T47D (cell line): Measurements from ENCODE around the gene PERM1.
"Not testable (repeated sequence)": the region's sequence is repeated elsewhere in the genome, so short reads cannot be mapped to it uniquely, and the experiment has no call there.

Experiments used
- DNase-seq, 2 experiments: peaks; one replicate each; pipeline versions ENCODE4 v3.0.0 to v3.0.0-alpha.2; 2011 to 2012; ENCODE audit warnings: low read depth in 1 of 2, low spot score in 1 of 2
- JUND ChIP-seq: IDR thresholded peaks from 2 replicates; pipeline ENCODE4 v1.6.1; 2012; ENCODE audit warnings: low read depth
- in situ Hi-C: cut with HindIII; loops from 2 replicates; pipeline ENCODE4 v1.10.0; 2016; ENCODE audit warnings: low sequenced_read_pairs, low pct_unique_long_range_greater_than_20kb

The PERM1 gene

DNA sequence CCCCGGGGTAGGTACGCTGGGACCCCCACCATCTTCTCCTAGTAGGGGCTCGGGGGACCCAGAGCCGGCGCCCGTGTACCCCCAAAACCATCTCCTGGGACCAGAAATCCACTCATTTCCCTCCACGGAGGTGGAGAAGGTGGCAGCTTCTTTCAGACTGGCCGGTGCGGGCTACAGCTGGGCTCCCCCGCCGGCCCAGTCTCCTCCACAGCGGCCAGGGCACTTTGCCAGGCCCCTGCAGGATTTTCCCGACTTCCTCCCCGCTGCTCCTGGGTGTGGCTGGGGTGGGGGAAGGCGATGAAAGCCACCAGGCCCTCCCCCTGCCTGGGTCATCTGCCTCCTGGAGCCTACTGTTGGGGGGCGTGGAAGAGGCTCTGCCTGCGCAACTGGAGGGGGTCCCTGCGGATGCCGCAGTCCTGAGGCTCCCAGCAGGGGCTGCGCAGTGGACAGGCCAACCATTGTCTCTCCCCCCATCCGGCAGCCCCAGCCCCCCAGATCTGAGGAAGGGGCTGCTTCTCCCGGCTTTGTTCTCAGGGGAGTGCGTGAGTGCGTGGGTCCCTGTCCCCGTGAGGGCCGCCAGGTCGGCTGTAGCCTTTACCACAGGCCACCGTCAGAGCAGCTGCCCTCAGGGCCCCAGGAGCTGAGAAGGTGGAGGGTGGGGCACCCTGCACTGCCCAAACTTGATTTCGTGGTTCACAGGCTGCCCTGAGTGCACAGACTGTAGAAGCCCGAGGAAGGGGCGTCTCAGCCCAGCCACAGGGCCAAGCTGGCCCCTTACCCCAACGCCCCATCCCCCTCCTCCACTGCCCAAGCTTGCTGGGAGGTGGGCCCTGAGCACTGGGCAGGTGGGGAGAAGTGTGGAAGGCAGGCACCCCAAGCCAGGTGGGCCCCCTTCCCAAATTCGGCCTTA lies 39.4 kb upstream of the PERM1 start:
- TF ChIP-seq JUND = no peak
- in situ Hi-C loops = no loop called here
- DNase-seq = peak in 1 of 2 experiments; percentile 78

DNA sequence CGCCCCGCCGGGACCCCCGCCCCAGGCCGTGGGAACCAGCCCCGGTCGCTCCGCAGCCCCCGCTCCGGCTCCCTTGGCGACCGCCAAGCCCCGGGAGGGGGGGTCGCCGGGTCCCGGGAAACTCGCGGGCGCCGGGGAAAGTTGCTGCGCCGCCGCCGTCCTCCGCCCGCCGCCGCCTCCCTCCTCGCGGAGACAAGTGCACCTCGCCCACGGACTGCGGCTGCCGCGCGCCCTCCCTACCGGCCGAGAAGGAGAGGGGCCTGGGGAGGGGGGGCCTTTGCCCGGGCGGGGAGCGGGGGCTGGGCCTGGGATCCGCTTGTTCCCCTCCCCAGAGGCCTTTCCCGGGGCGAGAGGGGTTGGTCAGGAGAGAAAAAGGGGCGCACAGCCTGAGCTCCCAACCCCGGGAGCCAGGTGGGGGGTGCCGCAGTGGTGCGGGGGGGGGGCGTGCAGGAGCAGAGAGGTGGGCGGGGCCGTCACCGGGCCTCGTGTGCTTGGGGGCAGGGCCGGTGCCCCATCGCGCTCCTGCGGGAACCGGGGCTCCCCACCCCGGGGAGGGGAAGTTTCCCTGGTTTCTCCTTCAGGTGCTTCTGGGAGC lies 38.6 kb upstream of the PERM1 start:
- DNase-seq = peak in 1 of 2 experiments; percentile 56
- in situ Hi-C loops = no loop called here
- TF ChIP-seq JUND = no peak

DNA sequence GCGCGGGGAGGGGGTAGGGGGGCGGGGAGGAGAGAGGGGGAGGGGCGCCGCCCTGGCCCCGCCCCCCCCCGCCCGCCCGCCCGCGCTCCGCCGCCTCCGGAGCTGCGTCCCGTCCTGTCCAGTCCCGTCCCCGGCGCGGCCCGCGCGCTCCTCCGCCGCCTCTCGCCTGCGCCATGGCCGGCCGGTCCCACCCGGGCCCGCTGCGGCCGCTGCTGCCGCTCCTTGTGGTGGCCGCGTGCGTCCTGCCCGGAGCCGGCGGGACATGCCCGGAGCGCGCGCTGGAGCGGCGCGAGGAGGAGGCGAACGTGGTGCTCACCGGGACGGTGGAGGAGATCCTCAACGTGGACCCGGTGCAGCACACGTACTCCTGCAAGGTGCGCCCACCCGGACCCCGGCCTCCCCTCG lies 38.1 kb upstream of the PERM1 start, which contains the start of gene AGRN:
AGRN (plus strand) TSS at position 121 of the 405 bp plus-strand sequence; CDS start at position 174, 53 bp downstream.
- in situ Hi-C loops = no loop called here
- DNase-seq = no peak

DNA sequence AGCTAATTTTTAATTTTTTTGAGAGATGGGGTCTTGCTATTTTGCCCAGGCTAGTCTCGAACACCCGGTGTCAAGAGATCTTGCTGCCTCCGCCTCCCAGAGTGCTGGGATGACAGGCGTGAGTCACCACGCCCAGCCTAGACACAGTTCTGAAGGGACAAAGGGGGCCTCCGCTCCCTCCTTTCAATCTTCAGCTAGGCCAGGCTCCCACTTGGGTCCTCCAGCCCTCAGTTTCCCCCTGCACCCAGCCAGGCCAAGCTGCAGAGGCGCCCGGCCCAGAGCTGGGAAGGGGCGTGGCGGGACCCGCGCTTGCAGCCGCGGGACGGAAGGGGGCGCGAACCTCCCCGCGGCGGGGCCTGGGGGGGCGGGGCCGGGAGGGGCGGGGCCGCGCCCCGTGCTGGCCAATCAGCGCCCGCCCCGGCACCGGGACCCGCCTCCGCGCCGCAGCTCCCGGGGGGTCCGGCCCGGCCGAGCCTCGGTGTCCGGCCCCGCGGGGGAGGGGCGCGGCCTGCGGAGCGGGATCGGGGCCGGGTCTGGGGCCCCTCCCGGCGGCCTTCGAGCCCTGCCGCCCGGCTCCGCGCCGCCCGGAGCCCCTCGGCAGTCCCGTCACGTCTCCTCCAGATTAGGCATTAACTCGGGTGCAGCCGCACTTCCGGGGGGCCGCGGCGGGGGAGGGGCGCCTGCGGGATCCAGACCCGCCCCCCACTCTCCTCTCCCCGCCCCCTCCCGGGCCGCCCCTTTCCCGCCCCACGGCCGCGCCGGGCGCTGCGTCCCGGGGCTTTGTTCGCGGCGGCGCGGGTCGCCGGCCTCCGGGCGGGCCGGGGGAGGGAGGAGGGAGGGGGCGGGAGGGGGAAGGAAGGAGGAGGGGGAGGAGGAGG lies 37.5 kb upstream of the PERM1 start:
- no peak for TF ChIP-seq JUND
- in situ Hi-C loops = no loop called here
- DNase-seq = peak; percentile 44 to 91

More for the DNA sequence above, 38.1 kb upstream of the PERM1 start, which contains the start of gene AGRN:
- no peak for TF ChIP-seq JUND

DNA sequence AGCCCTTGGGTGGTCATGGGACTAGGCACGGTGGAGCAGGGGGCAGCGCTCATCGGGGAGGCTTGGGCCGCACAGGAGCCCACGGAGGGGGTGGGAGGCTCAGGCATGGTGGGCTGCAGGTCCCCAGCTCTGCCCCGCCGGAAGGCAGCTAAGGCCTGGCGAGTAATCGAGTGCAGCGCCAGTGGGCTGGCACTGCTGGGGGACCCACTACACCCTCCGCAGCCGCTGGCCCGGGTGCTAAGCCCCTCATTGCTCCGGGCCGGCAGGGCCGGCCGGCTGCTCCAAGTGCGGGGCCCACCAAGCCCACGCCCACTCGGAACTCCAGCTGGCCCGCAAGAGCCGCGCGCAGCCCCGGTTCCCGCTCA lies 36.4 kb upstream of the PERM1 start:
- DNase-seq, in situ Hi-C loops: not testable (repeated sequence)

DNA sequence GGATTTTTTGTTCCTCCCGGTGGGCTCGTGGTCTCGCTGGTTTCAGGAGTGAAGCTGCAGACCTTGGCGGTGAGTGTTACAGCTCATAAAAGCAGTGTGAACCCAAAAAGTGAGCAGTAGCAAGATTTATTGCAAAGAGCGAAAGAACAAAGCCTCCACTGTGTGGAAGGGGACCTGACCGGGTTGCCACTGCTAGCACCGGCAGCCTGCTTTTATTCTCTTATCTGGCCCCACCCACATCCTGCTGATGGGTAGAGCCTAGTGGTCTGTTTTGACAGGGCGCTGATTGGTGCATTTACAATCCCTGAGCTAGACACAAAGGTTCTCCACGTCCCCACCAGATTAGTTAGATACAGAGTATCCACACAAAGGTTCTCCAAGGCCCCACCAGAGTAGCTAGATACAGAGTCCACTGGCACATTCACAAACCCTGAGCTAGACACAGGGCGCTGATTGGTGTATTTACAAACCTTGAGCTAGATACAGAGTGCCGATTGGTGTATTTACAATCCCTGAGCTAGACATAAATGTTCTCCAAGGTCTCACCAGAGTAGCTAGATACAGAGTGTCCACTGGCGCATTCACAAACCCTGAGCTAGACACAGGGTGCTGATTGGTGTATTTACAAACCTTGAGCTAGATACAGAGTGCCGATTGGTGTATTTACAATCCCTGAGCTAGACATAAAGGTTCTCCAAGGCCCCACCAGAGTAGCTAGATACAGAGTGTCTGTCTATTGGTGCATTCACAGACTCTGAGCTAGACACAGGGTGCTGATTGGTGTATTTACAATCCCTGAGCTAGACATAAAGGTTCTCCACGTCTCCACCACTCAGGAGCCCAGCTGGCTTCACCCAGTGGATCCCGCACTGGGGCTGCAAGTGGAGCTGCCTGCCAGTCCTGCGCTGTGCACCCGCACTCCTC lies 35.8 kb upstream of the PERM1 start:
- in situ Hi-C loops, DNase-seq: not testable (repeated sequence)

DNA sequence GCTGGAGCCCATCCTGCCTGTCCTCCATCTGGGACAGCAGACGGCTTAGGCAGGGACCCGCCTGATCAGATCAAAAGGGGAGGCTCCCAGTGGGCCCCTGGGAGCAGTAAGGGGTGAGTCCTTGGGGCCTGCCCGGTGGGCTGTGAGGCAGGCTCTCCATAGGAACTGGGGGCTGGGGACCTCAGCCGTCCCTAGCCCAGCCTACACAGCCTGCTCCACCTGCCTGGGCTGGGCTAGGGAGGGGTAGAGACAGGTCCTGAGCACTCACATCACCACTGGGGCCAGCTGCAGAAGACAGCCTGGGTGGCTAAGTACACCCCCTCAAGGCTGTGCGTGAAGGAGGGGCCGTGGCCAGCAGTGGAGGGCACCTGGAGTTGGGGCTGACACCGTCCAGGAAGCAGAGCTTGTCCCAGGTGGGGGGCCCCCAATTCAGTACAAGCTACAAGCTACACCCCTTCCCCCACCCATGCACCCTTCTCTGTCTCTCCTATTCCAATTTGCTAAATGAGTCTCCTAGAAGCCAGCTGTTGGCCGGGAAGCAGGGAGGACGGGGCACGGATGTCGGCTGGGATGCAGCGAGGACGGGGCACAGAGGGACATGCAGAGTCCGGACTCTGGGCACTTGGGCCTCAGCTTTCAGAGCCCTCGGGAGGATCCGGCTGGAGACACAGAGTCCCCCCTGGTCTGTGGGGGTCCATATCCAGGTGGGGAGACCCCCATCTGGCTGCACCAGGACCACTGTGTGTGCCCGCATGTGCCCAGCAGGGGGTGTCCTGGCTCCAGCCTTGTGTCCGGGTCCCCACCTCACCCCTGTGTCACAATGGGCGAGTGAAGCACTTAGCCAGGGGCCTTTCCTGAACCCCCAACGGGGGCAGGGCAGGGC lies 33.1 kb upstream of the PERM1 start:
- TF ChIP-seq JUND = no peak
- DNase-seq = no peak
- in situ Hi-C loops = no loop called here

DNA sequence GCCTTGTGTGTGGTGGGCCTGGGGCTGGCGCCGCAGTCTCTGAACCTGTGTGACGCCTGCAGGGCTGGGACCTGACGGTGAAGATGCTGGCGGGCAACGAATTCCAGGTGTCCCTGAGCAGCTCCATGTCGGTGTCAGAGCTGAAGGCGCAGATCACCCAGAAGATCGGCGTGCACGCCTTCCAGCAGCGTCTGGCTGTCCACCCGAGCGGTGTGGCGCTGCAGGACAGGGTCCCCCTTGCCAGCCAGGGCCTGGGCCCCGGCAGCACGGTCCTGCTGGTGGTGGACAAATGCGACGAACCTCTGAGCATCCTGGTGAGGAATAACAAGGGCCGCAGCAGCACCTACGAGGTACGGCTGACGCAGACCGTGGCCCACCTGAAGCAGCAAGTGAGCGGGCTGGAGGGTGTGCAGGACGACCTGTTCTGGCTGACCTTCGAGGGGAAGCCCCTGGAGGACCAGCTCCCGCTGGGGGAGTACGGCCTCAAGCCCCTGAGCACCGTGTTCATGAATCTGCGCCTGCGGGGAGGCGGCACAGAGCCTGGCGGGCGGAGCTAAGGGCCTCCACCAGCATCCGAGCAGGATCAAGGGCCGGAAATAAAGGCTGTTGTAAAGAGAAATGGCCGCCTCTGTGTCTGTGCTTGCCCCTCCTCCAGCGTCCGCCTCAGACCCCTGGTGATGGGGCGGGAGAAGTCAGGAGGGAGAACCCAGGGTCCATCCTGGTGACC lies 32.2 kb upstream of the PERM1 start:
- no peak for DNase-seq
- no peak for TF ChIP-seq JUND
- in situ Hi-C loops = no loop called here

DNA sequence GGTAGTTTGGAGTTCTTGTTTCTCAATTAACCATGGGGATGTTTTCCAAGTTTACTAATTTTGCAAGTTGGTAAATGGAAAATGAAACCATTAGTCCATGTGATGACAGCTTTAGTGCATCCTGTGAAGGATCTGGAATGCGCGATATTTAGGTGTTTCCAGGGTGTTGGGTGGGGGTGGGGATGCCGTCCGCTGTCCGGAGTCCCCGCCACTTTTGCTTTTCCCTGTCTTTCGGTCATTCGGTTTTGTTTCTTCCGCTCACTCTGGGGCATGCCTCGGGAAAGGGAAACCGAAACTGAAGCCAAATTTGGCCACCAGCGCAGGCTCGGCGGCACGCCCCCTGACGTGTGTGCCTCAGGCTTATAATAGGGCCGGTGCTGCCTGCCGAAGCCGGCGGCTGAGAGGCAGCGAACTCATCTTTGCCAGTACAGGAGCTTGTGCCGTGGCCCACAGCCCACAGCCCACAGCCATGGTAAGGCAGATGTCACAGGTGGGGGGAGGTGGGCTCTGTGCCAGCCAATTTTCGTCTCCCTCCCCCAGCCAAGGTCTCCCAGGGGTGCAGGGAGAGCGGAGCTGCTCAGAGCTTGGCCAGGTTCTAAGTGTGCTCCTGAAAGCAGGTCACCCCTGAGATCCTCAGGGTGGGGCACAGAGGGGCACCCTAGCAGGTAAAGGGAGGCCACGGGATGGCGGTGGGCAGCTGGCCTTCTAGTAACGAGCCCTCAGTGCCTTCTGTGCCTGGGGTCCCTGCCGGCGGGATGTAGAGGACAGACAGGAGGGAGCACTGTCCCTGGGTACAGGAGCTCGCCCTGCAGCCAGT lies 31.4 kb upstream of the PERM1 start, which contains the start of gene ISG15:
ISG15 (plus strand) TSS at position 393 of the 817 bp plus-strand sequence; CDS start at position 470, 77 bp downstream.
- in situ Hi-C loops = no loop called here
- TF ChIP-seq JUND = no peak
- peak in 1 of 2 experiments; percentile 75 for DNase-seq

DNA sequence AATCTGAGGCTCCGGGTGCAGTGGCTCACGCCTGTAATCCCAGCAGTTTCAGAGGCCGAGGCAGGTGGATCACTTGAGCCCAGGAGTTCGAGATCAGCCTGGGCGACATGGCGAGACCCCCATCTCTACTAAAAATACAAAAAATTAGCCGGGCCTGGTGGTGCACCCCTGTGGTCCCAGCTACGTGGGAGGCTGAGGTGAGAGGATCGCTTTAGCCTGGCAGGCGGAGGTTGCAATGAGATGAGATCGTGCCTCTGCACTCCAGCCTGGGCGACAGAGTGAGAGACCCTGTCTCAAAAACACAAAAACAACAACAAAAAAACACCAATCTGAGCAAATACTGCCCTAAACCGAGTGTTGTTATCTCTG lies 30.8 kb upstream of the PERM1 start:
- DNase-seq, in situ Hi-C loops: not testable (repeated sequence)
